A673 (cell line): Measurements from ENCODE around the gene PDE11A. TPM values are rescaled to one million over a fixed set of nuclear protein-coding genes. Genes with fewer than 3 reads are reported as not detected.

ENCODE experiments used
- BruUV-seq: library from RNA; stranded (reverse); fragments of 400-500 nt; replicated peaks from 2 replicates; lab custom pipeline; 2021; lab: Mats Ljungman, UMichigan
- CTCF ChIA-PET: fragments of 300-600 bp; sonication (Branson Sonifier 250); formaldehyde crosslinking; loops from one replicate; lab custom pipeline; 2022; ENCODE audit warnings: antibody characterized with exemption; lab: Charles Lee
- POLR2A ChIA-PET: fragments of 300-600 bp; sonication (Branson Sonifier 250); formaldehyde crosslinking; loops from one replicate; lab custom pipeline; 2022; ENCODE audit warnings: antibody characterized with exemption; ENCODE audit not compliant: low non-redundant PET; lab: Charles Lee
- DNase-seq: peaks from one replicate; pipeline ENCODE4 v3.0.0-alpha.2; 2015; ENCODE audit warnings: low spot score
- H3K27ac ChIP-seq: fragments of 200-600 bp; sonication (generic); 2 replicates; pipeline ENCODE4 v1.5.1; 2016; ENCODE audit warnings: mixed run types, low read depth, mild to moderate bottlenecking, mixed read lengths, antibody characterized with exemption, low read length; ENCODE audit not compliant: poor library complexity, severe bottlenecking
- H3K27me3 ChIP-seq: fragments of 200-600 bp; sonication (generic); replicated peaks from 2 replicates; pipeline ENCODE4 v1.6.1; 2017; ENCODE audit warnings: mixed run types, low read depth, mild to moderate bottlenecking, mixed read lengths, antibody characterized with exemption, low read length; ENCODE audit not compliant: insufficient read depth, poor library complexity
- H3K36me3 ChIP-seq: fragments of 200-600 bp; sonication (generic); 2 replicates; pipeline ENCODE4 v1.6.1; 2016; ENCODE audit warnings: mixed run types, mild to moderate bottlenecking, mixed read lengths, antibody characterized with exemption, low read length; ENCODE audit not compliant: insufficient read depth, poor library complexity, severe bottlenecking
- H3K4me1 ChIP-seq: fragments of 200-600 bp; sonication (generic); 2 replicates; pipeline ENCODE4 v1.6.1; 2017; ENCODE audit warnings: mixed run types, mild to moderate bottlenecking, mixed read lengths, antibody characterized with exemption, low read length; ENCODE audit not compliant: insufficient read depth, poor library complexity, severe bottlenecking
- H3K4me3 ChIP-seq: fragments of 200-600 bp; sonication (generic); 2 replicates; pipeline ENCODE4 v1.5.1; 2016; ENCODE audit warnings: low read depth, mixed run types, mild to moderate bottlenecking, mixed read lengths, low read length; ENCODE audit not compliant: poor library complexity, severe bottlenecking
- H3K9me3 ChIP-seq: fragments of 200-600 bp; sonication (generic); 2 replicates; pipeline ENCODE4 v1.6.1; 2016; ENCODE audit warnings: mixed run types, low read depth, mild to moderate bottlenecking, mixed read lengths, antibody characterized with exemption, low read length; ENCODE audit not compliant: poor library complexity, severe bottlenecking
- CTCF ChIP-seq: fragments of 300-800, 200-600 bp; sonication (generic); conservative IDR thresholded peaks from 2 replicates; pipeline ENCODE4 v1.5.1; 2017; ENCODE audit warnings: low read depth, mild to moderate bottlenecking, antibody characterized with exemption, low read length, moderate library complexity, mixed read lengths
- EZH2 ChIP-seq: fragments of 200-600 bp; sonication (generic); IDR thresholded peaks from 2 replicates; pipeline ENCODE4 v1.6.1; 2017; ENCODE audit warnings: borderline replicate concordance, low read depth, mild to moderate bottlenecking, mixed read lengths, antibody characterized with exemption, low read length; ENCODE audit not compliant: poor library complexity, severe bottlenecking
- intact Hi-C: fragments of 100-400 bp; cut with micrococcal nuclease; formaldehyde crosslinking; loops from one replicate; pipeline ENCODE4 v1.10.0; 2022; ENCODE audit not compliant: unreplicated experiment
- total RNA-seq: library from RNA; stranded (reverse); gene quantifications from 2 replicates; pipeline ENCODE4 v1.2.3, GENCODE V29; 2021

The PDE11A gene
- total RNA-seq, 1 experiment from 2014 or later, result not detected

GRCh38 chr2:177741866-177742265, 330.7 kb downstream of the PDE11A start:
- ChIA-PET CTCF (no interaction called here), POLR2A (no interaction called here)
- no TSS peak for BruUV-seq
- TF ChIP-seq CTCF (no peak), EZH2 (no peak)
- Histone ChIP-seq H3K27ac (no peak overlapping the region), H3K27me3 (no peaks in the 10 kb centered on the region), H3K4me3 (no peak overlapping the region), H3K9me3 (no peaks in the 10 kb centered on the region), H3K36me3 (no peaks in the 10 kb centered on the region), H3K4me1 (no peaks in the 10 kb centered on the region)
- intact Hi-C loops, result no loop called here
- DNase-seq, result no peak

GRCh38 chr2:177740700-177741099, 331.9 kb downstream of the PDE11A start:
- Histone ChIP-seq H3K27me3 (no peaks in the 10 kb centered on the region), H3K4me1 (no peaks in the 10 kb centered on the region), H3K27ac (no peak overlapping the region), H3K4me3 (no peak overlapping the region), H3K9me3 (no peaks in the 10 kb centered on the region), H3K36me3 (no peaks in the 10 kb centered on the region)
- ChIA-PET POLR2A (no interaction called here), CTCF (no interaction called here)
- BruUV-seq, result no TSS peak
- no peak for TF ChIP-seq EZH2
- TF ChIP-seq CTCF, result no peak
- DNase-seq, result no peak
- intact Hi-C loops, result no loop called here

GRCh38 chr2:177738461-177739235, 333.9 kb downstream of the PDE11A start:
- Histone ChIP-seq H3K9me3 (no peaks in the 10 kb centered on the region), H3K4me1 (no peaks in the 10 kb centered on the region), H3K36me3 (no peaks in the 10 kb centered on the region), H3K27me3 (no peaks in the 10 kb centered on the region), H3K4me3 (no peak overlapping the region), H3K27ac (no peak overlapping the region)
- CTCF ChIA-PET, result no interaction called here
- no TSS peak for BruUV-seq
- intact Hi-C loops, result no loop called here
- TF ChIP-seq CTCF (no peak), EZH2 (no peak)
- POLR2A ChIA-PET, result no interaction called here
- no peak for DNase-seq
